GM21381 (cell line): ENCODE measurements around the gene MAP1LC3A.
"Not testable (repeated sequence)": the region's sequence is repeated elsewhere in the genome, so short reads cannot be mapped to it uniquely, and the experiment has no call there.

ENCODE experiments used
- ATAC-seq: cut with Tn5 transposase; IDR thresholded peaks from one replicate; pipeline ENCODE4 v1.9.1; 2021; ENCODE audit warnings: mild to moderate bottlenecking, moderate library complexity; ENCODE audit not compliant: unreplicated experiment

MAP1LC3A gene

DNA sequence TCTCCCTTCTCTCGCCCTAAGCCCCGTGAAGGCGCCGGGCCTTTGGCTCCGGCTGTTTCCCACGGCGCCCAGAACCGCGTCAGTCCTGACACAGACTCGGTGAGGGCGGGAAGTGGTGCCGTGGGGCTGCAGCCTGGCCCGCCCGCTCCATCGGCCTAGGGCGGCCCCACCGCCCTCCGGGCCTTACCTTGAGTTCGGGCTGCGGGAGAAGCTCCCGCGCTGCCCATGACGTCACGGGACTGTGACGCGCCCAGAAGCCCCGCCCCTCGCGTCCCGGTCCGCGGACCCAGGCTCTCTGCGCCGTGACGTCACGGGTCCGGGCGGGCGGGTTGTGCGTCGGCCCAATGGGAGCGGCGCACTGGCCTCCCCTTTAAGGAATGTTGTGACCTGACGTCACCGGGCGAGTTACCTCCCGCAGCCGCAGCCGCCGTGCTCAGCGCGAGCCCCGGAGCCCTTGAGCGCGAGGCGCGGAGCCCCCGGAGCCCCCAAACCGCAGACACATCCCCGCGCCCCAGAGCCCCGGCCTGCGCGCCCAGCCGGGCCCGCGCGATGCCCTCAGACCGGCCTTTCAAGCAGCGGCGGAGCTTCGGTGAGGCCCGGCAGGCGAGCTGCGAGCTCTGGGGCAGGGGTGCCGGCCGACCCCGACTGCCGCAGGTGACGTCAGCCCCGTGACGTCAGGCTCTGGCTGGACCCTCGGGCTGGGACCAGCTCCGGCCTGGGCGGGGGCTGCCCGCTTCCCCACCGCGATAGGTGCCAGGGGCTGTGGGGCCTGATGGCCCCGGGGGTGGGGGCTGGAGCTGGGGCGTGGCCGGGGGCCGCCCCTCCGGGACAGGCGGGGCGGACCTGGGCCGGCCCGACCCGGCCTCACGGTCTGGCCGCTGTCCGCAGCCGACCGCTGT lies at the start of gene MAP1LC3A:
MAP1LC3A (plus strand) TSS at position 399 of the 899 bp plus-strand sequence; CDS start at position 550, 151 bp downstream.
- peak; percentile 67 for ATAC-seq

DNA sequence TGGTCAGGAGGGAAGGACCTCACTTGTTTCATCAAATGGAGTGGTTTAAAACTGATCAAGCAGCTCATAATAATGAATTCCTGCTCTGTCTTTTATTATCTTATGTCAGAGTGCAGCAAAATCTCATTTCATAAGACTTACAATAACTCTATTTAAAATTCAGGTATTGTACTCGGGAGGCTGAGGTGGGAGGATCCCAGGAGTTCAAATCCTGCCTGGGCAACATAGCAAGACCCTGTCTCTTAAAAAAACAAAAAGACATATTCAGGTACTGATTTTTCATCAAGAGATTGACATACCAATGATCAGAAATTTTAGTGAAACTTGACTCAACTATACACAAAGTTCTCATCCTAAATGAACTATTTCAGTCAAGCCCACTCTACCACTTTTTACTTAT lies 47.9 kb upstream of the MAP1LC3A start:
- no peak for ATAC-seq

- no peak for ATAC-seq
These were observed 46.6 kb upstream of the MAP1LC3A start for GRCh38 chr20:34511891-34512265.

DNA sequence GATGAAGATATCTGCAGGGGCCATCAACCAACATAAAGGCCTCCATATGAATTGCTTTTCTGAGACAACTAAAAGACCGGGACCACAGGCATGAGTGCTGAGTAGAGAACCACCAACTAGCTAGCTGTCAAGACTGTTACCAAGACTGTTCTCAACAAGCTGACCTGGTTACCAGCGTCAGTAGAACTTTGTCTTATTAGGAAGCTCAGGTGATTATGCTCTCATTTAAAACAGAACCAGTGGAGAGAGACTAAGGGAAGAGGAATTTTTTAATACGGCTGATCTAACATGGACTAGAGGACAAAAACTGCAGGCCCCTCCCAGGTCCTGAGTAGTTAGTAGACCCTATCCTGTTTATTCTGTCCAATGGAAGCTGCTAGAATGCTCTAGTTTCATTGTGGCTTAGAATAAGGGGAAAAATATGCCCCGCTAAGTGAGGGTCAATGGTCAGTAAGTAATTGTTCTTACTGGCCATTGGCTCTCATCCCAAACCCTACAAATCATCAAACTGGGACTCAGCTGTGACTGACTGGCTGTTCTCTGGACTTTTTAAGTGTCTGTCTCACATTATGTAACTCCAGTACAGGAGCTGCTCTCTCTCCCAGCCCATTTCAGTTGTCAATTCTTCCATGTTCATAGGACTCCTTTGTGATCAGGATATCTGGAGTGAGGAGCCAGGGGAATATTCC lies 46.1 kb upstream of the MAP1LC3A start:
- no peak for ATAC-seq

GRCh38 chr20:34512955-34513419 lies 45.5 kb upstream of the MAP1LC3A start:
- ATAC-seq = no peak

DNA sequence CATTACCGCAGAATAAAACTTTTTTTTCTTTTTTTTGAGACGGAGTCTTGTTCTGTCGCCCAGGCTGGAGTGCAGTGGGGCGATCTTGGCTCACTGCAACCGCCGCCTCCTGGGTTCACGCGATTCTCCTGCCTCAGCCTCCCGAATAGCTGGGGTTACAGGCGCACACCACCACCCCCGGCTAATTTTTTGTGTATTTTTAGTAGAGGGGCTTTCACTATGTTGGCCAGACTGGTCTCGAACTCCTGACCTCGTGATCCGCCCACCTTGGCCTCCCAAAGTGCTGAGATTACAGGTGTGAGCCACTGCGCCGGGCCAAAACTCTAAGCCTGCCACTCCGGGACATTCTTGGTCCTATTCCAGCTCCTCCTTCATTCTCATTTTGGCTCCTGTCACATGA lies 44.5 kb upstream of the MAP1LC3A start:
- ATAC-seq = not testable (repeated sequence)

GRCh38 chr20:34514897-34515483 lies 43.5 kb upstream of the MAP1LC3A start:
- ATAC-seq = no peak

DNA sequence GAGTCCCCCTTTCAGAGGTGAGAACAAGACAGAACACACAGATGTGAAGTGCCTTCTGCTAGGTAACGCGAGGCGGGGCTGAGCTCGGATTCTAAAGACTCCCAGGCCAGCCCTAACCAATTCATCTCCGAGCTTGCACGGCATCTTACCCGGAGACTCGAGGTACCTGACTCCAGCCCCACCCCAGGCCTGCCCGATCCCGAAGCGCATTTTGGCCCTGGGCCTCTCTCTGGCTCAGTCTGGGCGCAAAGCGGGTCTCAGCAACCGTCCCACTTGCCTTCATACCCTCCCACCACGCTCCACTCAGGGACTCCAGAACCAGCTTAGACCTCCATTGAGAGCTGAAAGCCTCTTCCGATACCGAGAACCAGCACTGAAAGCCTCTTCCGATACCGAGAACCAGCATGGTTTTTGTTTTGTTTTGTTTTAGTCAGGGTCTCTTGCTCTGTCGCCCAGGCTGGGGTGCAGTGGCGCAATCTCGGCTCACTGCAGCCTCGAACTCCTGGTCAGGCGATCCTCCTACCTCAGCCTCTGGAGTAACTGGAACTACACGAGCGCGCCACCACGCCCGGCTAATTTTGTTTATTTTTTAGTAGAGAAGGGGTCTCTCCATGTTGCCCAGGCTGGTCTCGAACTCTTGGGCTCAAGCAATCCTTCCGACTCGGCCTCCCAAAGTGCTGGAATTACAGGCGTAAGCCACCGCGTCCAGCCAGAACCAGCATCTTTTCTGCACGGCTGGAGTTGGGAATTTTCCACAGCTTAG lies 42.9 kb upstream of the MAP1LC3A start:
- ATAC-seq = peak; percentile 41

- ATAC-seq = peak; percentile 70
These were observed 42.0 kb upstream of the MAP1LC3A start, which contains the start of gene DYNLRB1 for GRCh38 chr20:34516247-34517113. Gene DYNLRB1 (plus strand): TSS chr20:34516422. CDS start chr20:34516459, 37 bp downstream.

DNA sequence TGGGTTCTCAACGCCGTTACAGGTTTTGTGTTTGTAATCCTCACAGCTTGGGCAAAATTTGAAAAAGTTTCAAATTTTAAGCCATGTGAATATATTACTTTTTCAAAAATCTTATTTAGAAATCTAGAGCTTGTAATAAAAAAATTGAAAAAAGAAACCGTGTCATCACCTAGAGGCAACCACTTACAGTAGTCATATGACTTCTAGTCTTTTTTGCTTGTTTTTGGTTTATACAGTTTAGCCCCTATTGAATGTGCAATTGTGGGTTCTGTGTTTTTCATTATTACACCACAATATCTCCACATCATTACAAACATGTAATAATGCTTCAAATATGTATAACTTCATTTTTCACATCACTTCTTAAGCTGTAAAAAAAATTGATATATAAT lies 41.4 kb upstream of the MAP1LC3A start:
- no peak for ATAC-seq

DNA sequence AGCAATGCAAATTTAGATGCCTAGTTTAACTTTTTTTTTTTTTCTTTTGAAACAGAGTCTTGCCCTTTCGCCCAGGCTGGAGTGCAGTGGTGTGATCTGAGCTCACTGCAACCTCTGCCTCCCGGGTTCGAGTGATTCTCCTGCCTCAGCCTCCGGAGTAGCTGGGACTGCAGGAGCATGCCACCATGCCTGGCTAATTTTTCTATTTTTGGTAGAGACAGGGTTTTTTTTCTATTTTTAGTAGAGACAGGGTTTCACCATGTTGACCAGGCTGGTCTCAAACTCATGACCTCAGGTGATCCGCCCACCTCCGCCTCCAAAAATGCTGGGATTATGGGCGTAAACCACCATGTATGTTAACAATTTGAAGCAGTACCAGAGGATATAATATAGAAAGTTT lies 39.7 kb upstream of the MAP1LC3A start:
- ATAC-seq = not testable (repeated sequence)

DNA sequence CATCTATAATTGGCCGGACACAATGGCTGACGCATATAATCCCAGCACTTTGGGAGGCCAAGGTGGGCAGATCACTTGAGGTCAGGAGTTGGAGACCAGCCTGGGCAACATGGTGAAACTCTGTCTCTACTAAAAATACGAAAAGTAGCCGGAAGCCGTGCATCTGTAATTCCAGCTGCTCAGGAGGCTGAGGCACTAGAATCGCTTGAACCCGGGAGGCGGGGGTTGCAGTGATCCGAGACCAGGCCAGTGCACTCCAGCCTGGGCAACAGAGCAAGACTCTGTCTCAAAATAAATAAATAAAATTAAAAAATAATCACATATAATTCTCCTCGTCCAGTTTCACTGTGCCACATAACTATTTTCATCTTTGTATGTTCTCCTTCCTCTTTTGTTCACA lies 38.7 kb upstream of the MAP1LC3A start:
- not testable (repeated sequence) for ATAC-seq

GRCh38 chr20:34522969-34523871 lies 35.3 kb upstream of the MAP1LC3A start:
- ATAC-seq = no peak

DNA sequence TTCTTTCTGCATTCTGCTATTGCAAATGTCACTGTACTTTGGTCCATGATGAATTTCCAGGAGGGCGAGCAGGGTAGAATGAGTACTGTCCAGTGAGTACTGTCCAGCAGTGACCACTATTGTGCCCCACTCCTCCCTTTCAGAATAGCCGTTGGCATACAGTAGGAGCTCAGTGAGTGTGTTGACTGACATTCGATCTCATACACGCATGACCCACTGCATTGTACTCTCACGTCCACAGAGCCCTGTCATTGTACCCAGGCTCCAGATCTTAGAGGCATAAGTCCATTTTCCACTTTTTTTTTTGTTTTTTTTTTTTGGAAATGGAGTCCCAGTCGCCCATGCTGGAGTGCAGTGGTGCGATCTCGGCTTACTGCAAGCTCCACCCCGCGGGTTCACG lies 34.1 kb upstream of the MAP1LC3A start:
- ATAC-seq = no peak

DNA sequence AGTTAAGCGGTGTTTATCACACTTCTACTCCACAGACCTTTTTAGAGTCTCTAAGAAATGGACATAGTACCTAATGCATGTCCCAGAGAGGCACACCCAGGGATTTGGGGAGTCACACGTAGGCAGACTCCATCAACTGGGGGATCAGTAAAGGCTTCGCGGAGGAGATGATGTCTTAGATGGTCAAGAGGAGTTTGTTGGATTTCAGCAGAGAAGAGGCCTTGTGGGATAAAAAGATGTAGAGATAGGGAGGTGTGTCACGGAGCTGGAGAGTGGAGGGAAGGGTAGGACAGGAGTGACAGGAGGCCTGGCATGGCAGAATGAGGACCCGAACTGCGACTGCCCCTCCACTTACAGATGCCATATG lies 33.2 kb upstream of the MAP1LC3A start:
- ATAC-seq = no peak

DNA sequence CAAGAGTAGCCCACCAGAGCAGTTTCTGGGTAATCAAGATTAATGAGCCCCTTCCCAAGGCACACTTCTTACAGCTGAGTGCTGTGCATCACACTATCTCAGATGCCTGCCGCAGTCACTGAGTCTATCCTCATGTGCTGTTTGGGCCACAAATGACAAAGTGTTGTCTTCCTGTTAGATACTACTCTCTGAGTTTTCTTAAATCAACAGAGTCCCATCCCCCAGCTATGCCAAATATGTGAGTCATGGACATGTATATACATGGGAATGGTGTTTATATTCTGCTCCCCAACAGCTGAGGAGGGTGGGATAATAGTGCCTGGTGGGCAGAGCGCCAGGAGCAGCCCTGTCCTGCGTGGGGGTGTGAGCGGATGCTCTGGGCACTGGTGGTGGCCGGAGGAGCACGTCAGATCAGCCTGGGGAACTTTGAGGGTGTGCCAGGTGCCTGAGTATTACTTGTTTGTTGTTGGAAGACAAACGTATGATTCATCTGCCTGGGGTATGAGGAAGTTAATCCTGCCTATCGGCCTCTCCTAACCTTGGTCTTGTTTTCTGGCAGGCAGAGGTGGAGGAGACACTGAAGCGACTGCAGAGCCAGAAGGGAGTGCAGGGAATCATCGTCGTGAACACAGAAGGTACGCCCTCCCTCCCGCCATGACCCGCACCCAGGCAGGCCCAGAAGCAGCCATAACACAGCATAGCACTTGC lies 32.7 kb upstream of the MAP1LC3A start:
- ATAC-seq = no peak

GRCh38 chr20:34526466-34526865 lies 32.1 kb upstream of the MAP1LC3A start:
- no peak for ATAC-seq

- no peak for ATAC-seq
These were observed 31.5 kb upstream of the MAP1LC3A start for GRCh38 chr20:34527016-34527415.
